SK-N-SH (cell line): ENCODE measurements around the gene SREBF2. TPM values are rescaled to one million over a fixed set of nuclear protein-coding genes. Genes with fewer than 3 reads are reported as not detected.

Source experiments
- CTCF ChIA-PET: fragments of 300-600, 350-600 bp; formaldehyde crosslinking; extraction: SDS; loops from one replicate; lab custom pipeline; 2021; lab: Yijun Ruan, JAX
- POLR2A ChIA-PET: fragments of 350-600 bp; sonication (Branson Sonifier 250); formaldehyde crosslinking; extraction: SDS; loops from one replicate; lab custom pipeline; 2020; ENCODE audit warnings: antibody characterized with exemption, inconsistent platforms; lab: Yijun Ruan, JAX
- DNase-seq: peaks from one replicate; pipeline ENCODE4 v3.0.0; 2012
- H2AFZ ChIP-seq: fragments of 200-600 bp; sonication (generic); 2 replicates; pipeline ENCODE4 v1.8.1; 2016; ENCODE audit warnings: antibody characterized with exemption, mild to moderate bottlenecking, low read depth
- H3F3A ChIP-seq: fragments of 200-600 bp; sonication (generic); replicated peaks from 2 replicates; pipeline ENCODE3; 2016; ENCODE audit warnings: antibody characterized with exemption, mild to moderate bottlenecking; ENCODE audit not compliant: insufficient read depth
- H3K27ac ChIP-seq, 2 experiments: fragments of 200-500 bp in 1 of 2; fragments of 200-600 bp in 1 of 2; sonication (Bioruptor generic) in 1 of 2; sonication (generic), shearing (Covaris generic) in 1 of 2; 2 replicates each; pipeline versions ENCODE4 v1.5.1 to v1.6.1; 2014 to 2016; ENCODE audit warnings: low read depth in 2 of 2, inconsistent platforms in 1 of 2, low read length in 1 of 2, mild to moderate bottlenecking in 1 of 2, mixed read lengths in 1 of 2
- H3K27me3 ChIP-seq: fragments of 200-600 bp; sonication (generic), shearing (Covaris generic); 2 replicates; pipeline ENCODE4 v1.6.1; 2016; ENCODE audit warnings: mixed run types; ENCODE audit not compliant: insufficient read depth
- H3K36me3 ChIP-seq, 2 experiments: fragments of 200-500 bp in 1 of 2; fragments of 200-600 bp in 1 of 2; sonication (Bioruptor generic) in 1 of 2; sonication (generic) in 1 of 2; replicated peaks in 1 of 2; 2 replicates each; pipeline versions ENCODE3 to v1.5.1; 2014 to 2016; ENCODE audit warnings: low read length in 1 of 2, mild to moderate bottlenecking in 1 of 2; ENCODE audit not compliant: insufficient read depth in 2 of 2, control insufficient read depth in 1 of 2
- H3K4me1 ChIP-seq, 2 experiments: fragments of 200-500 bp in 1 of 2; fragments of 200-600 bp in 1 of 2; sonication (Bioruptor generic) in 1 of 2; sonication (generic), shearing (Covaris generic) in 1 of 2; 2 replicates each; pipeline versions ENCODE4 v1.5.1 to v1.6.1; 2014 to 2016; ENCODE audit warnings: low read depth in 1 of 2, low read length in 1 of 2, mixed run types in 1 of 2; ENCODE audit not compliant: insufficient read depth in 2 of 2, control insufficient read depth in 1 of 2
- H3K4me2 ChIP-seq: fragments of 200-600 bp; sonication (generic), shearing (Covaris generic); 2 replicates; pipeline ENCODE4 v1.6.1; 2017; ENCODE audit warnings: mixed run types
- H3K4me3 ChIP-seq, 2 experiments: fragments of 200-500 bp in 1 of 2; fragments of 200-600 bp in 1 of 2; sonication (Bioruptor generic) in 1 of 2; sonication (generic), shearing (Covaris generic) in 1 of 2; 2 replicates each; pipeline versions ENCODE4 v1.5.1 to v1.8.1; 2014 to 2016; ENCODE audit warnings: low read depth in 2 of 2, inconsistent platforms in 1 of 2, low read length in 1 of 2, mild to moderate bottlenecking in 1 of 2, mixed read lengths in 1 of 2, moderate library complexity in 1 of 2
- H3K79me2 ChIP-seq: fragments of 200-600 bp; sonication (generic); 2 replicates; pipeline ENCODE4 v1.8.1; 2017; ENCODE audit warnings: mild to moderate bottlenecking; ENCODE audit not compliant: insufficient read depth
- H3K9ac ChIP-seq: fragments of 200-600 bp; sonication (generic); 2 replicates; pipeline ENCODE4 v1.6.1; 2017; ENCODE audit warnings: mixed run types
- H3K9me2 ChIP-seq: fragments of 200-600 bp; sonication (generic); 2 replicates; pipeline ENCODE4 v1.6.1; 2017; ENCODE audit warnings: mixed run types
- H3K9me3 ChIP-seq: fragments of 200-600 bp; sonication (generic); 2 replicates; pipeline ENCODE4 v1.6.1; 2017; ENCODE audit warnings: mixed run types, mild to moderate bottlenecking, moderate library complexity
- H4K20me1 ChIP-seq: fragments of 200-600 bp; sonication (generic); 2 replicates; pipeline ENCODE4 v1.6.1; 2017; ENCODE audit warnings: mild to moderate bottlenecking, mixed run types; ENCODE audit not compliant: insufficient read depth
- CHD2 ChIP-seq: fragments of 150-350 bp; IDR thresholded peaks from 2 replicates; pipeline ENCODE4 v1.6.1; 2018; ENCODE audit warnings: low read length; ENCODE audit not compliant: partially characterized antibody
- FOSL2 ChIP-seq: IDR thresholded peaks from 2 replicates; pipeline ENCODE4 v1.4.0; 2012; ENCODE audit warnings: low read depth, mild to moderate bottlenecking, moderate library complexity, borderline replicate concordance
- FOXM1 ChIP-seq: IDR thresholded peaks from 2 replicates; pipeline ENCODE4 v1.4.0; 2012; ENCODE audit warnings: low read depth, mild to moderate bottlenecking
- JUND ChIP-seq: IDR thresholded peaks from 2 replicates; pipeline ENCODE4 v1.4.0; 2012
- RAD21 ChIP-seq: IDR thresholded peaks from 2 replicates; pipeline ENCODE4 v1.6.1; 2012; ENCODE audit warnings: mild to moderate bottlenecking, low read length
- RCOR1 ChIP-seq: fragments of 150-350 bp; IDR thresholded peaks from 2 replicates; pipeline ENCODE4 v1.6.1; 2017; ENCODE audit warnings: antibody characterized with exemption, low read length
- RXRA ChIP-seq: IDR thresholded peaks from 2 replicates; pipeline ENCODE4 v1.4.0; 2012; ENCODE audit warnings: low read depth, mild to moderate bottlenecking, borderline replicate concordance
- SMC3 ChIP-seq: IDR thresholded peaks from 2 replicates; pipeline ENCODE4 v1.6.1; 2012; ENCODE audit warnings: low read depth, low read length, improper control_type of control experiment
- WGBS: methylation state at CpG from one replicate; pipeline ENCODE4 v1.1.6; 2017; ENCODE audit warnings: low lambda C conversion rate; 5-methylcytosine and 5-hydroxymethylcytosine counted together
- polyA plus RNA-seq, 3 experiments: library from polyadenylated mRNA; depleted of rRNA; stranded (reverse); fragments of >200 nt; gene quantifications; 2 replicates each; pipeline ENCODE4 v1.2.3, GENCODE V29; 2012
- TF ChIP-seq, protein P1 (sequence below): IDR thresholded peaks from 2 replicates; pipeline ENCODE4 v1.4.0; 2012; ENCODE audit warnings: low read depth, borderline replicate concordance
- TF ChIP-seq, protein P2 (sequence below): fragments of 200-600 bp; sonication (generic); IDR thresholded peaks from 2 replicates; pipeline ENCODE4 v1.6.1; 2017; ENCODE audit warnings: antibody characterized with exemption, mild to moderate bottlenecking, moderate library complexity
- TF ChIP-seq, protein P3 (sequence below): IDR thresholded peaks from 2 replicates; pipeline ENCODE4 v1.6.1; 2012; ENCODE audit warnings: mild to moderate bottlenecking, low read depth, low read length, moderate library complexity

Gene SREBF2
- polyA plus RNA-seq, 1 of the 3 experiments (the other 2 are of a cell fraction) = 7.5 TPM

DNA sequence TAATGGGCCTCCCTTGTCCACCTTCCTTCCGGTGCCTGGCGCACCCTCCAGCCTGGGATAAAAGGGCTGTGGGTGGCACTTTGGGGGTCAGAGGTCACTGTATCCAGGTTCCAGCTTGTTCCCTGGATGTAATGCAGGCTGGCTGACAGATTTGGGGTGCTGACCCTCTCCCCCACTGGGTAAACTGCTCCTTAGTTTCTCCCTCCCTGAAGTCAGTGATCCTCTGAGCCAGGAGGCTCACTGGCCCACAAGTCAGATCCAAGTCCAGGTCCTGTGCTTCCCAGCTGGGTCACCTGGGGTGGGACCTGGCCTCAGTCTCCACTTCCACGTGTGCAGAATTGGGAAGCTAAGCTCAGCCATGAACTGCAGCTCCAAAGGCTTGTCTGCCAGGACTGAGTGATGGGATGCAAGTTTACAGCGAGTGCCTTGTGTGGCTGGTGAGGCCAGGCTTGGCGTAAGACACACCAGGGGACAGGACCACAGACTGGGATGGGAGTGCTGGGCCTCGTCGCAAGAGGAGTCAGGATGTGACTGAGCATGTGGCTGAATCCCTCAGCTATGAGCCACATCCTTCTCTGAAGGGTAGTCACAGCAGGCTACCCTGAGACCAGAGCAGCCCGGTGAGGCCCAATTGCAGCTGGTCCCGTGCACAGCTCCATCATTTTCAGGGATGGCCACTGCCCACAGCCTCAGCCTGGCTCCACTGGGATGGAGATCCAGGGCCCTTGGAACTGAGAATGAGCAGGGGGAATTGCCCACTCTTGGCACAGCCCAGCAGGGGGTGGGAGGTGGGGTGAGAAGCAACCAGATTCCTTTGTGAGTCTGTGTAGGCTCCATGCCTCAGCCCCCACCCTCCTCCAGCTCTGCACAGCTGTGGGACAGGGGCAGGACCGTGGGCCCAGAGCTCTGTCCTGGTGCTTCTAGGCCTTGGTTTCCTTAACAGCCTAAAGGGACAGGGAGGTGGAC, 74.8 kb downstream of the SREBF2 start:
- peaks cover 19% of the 10 kb centered on the region; the same call in 1 of the 2 replicates for H3K27me3 ChIP-seq
- no peaks in the 10 kb centered on the region for H3K9me2 ChIP-seq
- DNase-seq = no peak
- no peaks in the 10 kb centered on the region for H3F3A ChIP-seq
- no peaks in the 10 kb centered on the region for H3K9me3 ChIP-seq
- no peaks in the 10 kb centered on the region for H4K20me1 ChIP-seq
- no peak overlapping the region for H3K27ac ChIP-seq
- ChIA-PET CTCF (interaction anchor here (0.9 to 1.2 kb wide), 2 partner anchors 85 to 210 kb away, joined by 4 read pairs; no protein-coding TSS in a partner anchor), POLR2A (no interaction called here)
- no peaks in the 10 kb centered on the region for H3K79me2 ChIP-seq
- H3K36me3 ChIP-seq = no peaks in the 10 kb centered on the region
- H3K4me2 ChIP-seq = no peak overlapping the region
- H3K4me3 ChIP-seq = no peak overlapping the region
- no peak overlapping the region for H2AFZ ChIP-seq
- 70% methylated on average over 2 of the region's 10 CpGs for WGBS
- no peaks in the 10 kb centered on the region; a peak in 1 of 4 replicates for H3K4me1 ChIP-seq
- TF ChIP-seq SMC3 = no peak
- no peak for TF ChIP-seq RCOR1
- no peak for TF ChIP-seq RAD21
- TF ChIP-seq FOSL2 = no peak
- TF ChIP-seq CHD2 = no peak
- TF ChIP-seq FOXM1 = no peak
- TF ChIP-seq RXRA = no peak
- TF ChIP-seq, protein P1, sequence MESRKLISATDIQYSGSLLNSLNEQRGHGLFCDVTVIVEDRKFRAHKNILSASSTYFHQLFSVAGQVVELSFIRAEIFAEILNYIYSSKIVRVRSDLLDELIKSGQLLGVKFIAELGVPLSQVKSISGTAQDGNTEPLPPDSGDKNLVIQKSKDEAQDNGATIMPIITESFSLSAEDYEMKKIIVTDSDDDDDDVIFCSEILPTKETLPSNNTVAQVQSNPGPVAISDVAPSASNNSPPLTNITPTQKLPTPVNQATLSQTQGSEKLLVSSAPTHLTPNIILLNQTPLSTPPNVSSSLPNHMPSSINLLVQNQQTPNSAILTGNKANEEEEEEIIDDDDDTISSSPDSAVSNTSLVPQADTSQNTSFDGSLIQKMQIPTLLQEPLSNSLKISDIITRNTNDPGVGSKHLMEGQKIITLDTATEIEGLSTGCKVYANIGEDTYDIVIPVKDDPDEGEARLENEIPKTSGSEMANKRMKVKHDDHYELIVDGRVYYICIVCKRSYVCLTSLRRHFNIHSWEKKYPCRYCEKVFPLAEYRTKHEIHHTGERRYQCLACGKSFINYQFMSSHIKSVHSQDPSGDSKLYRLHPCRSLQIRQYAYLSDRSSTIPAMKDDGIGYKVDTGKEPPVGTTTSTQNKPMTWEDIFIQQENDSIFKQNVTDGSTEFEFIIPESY = no peak
- TF ChIP-seq, protein P2, sequence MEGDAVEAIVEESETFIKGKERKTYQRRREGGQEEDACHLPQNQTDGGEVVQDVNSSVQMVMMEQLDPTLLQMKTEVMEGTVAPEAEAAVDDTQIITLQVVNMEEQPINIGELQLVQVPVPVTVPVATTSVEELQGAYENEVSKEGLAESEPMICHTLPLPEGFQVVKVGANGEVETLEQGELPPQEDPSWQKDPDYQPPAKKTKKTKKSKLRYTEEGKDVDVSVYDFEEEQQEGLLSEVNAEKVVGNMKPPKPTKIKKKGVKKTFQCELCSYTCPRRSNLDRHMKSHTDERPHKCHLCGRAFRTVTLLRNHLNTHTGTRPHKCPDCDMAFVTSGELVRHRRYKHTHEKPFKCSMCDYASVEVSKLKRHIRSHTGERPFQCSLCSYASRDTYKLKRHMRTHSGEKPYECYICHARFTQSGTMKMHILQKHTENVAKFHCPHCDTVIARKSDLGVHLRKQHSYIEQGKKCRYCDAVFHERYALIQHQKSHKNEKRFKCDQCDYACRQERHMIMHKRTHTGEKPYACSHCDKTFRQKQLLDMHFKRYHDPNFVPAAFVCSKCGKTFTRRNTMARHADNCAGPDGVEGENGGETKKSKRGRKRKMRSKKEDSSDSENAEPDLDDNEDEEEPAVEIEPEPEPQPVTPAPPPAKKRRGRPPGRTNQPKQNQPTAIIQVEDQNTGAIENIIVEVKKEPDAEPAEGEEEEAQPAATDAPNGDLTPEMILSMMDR = no peak
- TF ChIP-seq JUND = no peak
- TF ChIP-seq, protein P3, sequence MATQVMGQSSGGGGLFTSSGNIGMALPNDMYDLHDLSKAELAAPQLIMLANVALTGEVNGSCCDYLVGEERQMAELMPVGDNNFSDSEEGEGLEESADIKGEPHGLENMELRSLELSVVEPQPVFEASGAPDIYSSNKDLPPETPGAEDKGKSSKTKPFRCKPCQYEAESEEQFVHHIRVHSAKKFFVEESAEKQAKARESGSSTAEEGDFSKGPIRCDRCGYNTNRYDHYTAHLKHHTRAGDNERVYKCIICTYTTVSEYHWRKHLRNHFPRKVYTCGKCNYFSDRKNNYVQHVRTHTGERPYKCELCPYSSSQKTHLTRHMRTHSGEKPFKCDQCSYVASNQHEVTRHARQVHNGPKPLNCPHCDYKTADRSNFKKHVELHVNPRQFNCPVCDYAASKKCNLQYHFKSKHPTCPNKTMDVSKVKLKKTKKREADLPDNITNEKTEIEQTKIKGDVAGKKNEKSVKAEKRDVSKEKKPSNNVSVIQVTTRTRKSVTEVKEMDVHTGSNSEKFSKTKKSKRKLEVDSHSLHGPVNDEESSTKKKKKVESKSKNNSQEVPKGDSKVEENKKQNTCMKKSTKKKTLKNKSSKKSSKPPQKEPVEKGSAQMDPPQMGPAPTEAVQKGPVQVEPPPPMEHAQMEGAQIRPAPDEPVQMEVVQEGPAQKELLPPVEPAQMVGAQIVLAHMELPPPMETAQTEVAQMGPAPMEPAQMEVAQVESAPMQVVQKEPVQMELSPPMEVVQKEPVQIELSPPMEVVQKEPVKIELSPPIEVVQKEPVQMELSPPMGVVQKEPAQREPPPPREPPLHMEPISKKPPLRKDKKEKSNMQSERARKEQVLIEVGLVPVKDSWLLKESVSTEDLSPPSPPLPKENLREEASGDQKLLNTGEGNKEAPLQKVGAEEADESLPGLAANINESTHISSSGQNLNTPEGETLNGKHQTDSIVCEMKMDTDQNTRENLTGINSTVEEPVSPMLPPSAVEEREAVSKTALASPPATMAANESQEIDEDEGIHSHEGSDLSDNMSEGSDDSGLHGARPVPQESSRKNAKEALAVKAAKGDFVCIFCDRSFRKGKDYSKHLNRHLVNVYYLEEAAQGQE = no peak
- no peak overlapping the region for H3K9ac ChIP-seq
